Loucy (cell line): ENCODE results near the gene HEXD.

ENCODE experiments used
- EZH2phosphoT487 ChIP-seq: fragments of 200-600 bp; IDR thresholded peaks from 2 replicates; pipeline ENCODE4 v1.6.1; 2018; ENCODE audit warnings: antibody characterized with exemption, mild to moderate bottlenecking, moderate library complexity, borderline replicate concordance
- TF ChIP-seq, protein P1 (sequence below): fragments of 200-600 bp; sonication (generic); conservative IDR thresholded peaks from 2 replicates; pipeline ENCODE4 v1.5.1; 2014; ENCODE audit warnings: mild to moderate bottlenecking, antibody characterized with exemption, low read length

- TF ChIP-seq, protein P1, sequence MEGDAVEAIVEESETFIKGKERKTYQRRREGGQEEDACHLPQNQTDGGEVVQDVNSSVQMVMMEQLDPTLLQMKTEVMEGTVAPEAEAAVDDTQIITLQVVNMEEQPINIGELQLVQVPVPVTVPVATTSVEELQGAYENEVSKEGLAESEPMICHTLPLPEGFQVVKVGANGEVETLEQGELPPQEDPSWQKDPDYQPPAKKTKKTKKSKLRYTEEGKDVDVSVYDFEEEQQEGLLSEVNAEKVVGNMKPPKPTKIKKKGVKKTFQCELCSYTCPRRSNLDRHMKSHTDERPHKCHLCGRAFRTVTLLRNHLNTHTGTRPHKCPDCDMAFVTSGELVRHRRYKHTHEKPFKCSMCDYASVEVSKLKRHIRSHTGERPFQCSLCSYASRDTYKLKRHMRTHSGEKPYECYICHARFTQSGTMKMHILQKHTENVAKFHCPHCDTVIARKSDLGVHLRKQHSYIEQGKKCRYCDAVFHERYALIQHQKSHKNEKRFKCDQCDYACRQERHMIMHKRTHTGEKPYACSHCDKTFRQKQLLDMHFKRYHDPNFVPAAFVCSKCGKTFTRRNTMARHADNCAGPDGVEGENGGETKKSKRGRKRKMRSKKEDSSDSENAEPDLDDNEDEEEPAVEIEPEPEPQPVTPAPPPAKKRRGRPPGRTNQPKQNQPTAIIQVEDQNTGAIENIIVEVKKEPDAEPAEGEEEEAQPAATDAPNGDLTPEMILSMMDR: no peak
- TF ChIP-seq EZH2phosphoT487: no peak
Observed at GRCh38 chr17:82388223-82388921, 29.8 kb upstream of the HEXD start.
